Renal cortex interstitium (tissue), 11 donors: ENCODE data around the gene DOK3. TPM values are rescaled to one million over a fixed set of nuclear protein-coding genes. Genes with fewer than 3 reads are reported as not detected.
A peak's percentile ranks its signal among the peaks of the same experiment; 100 is the strongest.

ENCODE experiments used
- DNase-seq, 11 donors: peaks; one replicate each; pipeline ENCODE4 v3.0.0-alpha.2; 2013; ENCODE audit warnings: low read depth in 9 of 11, low spot score in 4 of 11; ENCODE audit errors: extremely low read depth in 1 of 11
- polyA plus RNA-seq, 3 donors: library from polyadenylated mRNA; unstranded; fragments of 120-200 nt; gene quantifications; one replicate each; pipeline ENCODE4 v1.2.1, GENCODE V29; 2013; ENCODE audit not compliant: insufficient read length in 3 of 3

Gene DOK3
- polyA plus RNA-seq, 3 donors, result 3.8 to 7.1 (median 5.8) TPM

- DNase-seq, result no peak
Measured at GRCh38 chr5:177474002-177474476, 35.6 kb downstream of the DOK3 start.

- DNase-seq, result peak in 3 of 11 donors; percentile 62 to 70 (median 65)
Measured at GRCh38 chr5:177473443-177474001, 36.1 kb downstream of the DOK3 start, which contains the start of gene DBN1. Gene DBN1 (minus strand): TSS chr5:177473634. CDS start chr5:177473521, 113 bp downstream.

GRCh38 chr5:177472460-177473442 lies 36.9 kb downstream of the DOK3 start:
- DNase-seq, result peak in 1 of 11 donors; percentile 52

- no peak for DNase-seq
Measured at GRCh38 chr5:177471610-177472356, 37.8 kb downstream of the DOK3 start.

GRCh38 chr5:177470759-177471536 lies 38.7 kb downstream of the DOK3 start:
- no peak for DNase-seq

DNA sequence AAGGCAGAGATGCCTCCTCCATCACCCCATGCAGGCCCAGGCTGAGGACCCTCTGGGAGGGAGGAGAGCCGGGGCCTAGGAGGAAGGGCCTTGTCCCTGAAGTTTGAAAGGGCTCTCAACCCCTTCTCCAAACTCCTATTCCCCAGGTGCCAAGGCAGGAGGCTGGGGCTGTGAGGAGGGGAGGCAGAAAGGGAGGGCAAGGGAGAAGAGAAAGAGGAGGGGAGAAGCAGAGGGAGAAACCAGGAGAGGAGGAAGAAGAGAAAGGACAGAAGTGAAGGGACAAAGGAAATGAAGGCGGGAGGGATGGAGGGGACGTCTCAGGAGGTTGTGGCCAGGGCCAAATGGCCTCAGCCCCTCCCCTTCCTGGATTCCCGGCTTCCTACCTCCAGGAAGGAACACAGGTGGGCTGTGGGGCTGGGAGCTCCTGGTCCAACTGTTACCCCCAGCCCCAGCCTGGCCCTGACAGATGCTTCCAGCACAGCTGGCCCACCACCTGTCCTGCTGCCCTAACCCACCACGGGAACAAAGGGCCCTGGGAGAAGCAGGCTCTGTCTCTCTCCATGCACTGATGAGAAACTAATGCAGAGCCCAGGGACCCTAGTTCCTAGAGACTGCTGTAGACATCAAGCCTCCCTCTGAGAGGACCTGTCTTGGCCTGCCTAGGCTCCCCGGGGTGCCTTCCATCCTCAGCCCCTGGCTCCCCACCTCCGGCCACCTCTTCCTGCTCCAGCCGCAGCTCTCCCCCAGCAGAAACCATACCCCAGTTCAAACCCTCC lies 39.7 kb downstream of the DOK3 start:
- no peak for DNase-seq

GRCh38 chr5:177468685-177469628 lies 40.7 kb downstream of the DOK3 start:
- DNase-seq, result no peak

GRCh38 chr5:177468329-177468684 lies 41.3 kb downstream of the DOK3 start:
- no peak for DNase-seq

DNA sequence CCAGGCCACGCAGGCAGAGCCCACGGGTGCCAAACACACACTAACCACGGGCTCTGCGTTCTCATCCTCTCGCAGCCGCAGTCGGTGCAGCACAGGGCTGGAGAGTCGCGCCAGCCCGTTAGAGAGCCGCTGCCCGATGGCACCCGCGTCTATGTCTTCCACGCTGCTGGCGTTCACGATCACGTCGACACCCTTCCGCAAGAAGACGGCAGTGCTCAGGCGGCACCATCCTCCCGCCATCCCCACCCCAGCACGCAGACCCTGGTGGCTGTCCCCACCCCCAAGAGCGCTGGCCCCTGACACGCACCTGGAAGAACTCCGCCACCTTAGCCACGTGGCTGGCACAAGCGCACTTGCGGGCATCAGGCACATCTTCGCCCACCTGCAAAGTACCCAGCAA lies 42.2 kb downstream of the DOK3 start:
- no peak for DNase-seq

- no peak for DNase-seq
Measured at GRCh38 chr5:177466861-177467260, 42.8 kb downstream of the DOK3 start.

GRCh38 chr5:177465044-177465443 lies 44.6 kb downstream of the DOK3 start:
- no peak for DNase-seq

- DNase-seq, result no peak
Measured at GRCh38 chr5:177462021-177462670, 47.5 kb downstream of the DOK3 start.

DNA sequence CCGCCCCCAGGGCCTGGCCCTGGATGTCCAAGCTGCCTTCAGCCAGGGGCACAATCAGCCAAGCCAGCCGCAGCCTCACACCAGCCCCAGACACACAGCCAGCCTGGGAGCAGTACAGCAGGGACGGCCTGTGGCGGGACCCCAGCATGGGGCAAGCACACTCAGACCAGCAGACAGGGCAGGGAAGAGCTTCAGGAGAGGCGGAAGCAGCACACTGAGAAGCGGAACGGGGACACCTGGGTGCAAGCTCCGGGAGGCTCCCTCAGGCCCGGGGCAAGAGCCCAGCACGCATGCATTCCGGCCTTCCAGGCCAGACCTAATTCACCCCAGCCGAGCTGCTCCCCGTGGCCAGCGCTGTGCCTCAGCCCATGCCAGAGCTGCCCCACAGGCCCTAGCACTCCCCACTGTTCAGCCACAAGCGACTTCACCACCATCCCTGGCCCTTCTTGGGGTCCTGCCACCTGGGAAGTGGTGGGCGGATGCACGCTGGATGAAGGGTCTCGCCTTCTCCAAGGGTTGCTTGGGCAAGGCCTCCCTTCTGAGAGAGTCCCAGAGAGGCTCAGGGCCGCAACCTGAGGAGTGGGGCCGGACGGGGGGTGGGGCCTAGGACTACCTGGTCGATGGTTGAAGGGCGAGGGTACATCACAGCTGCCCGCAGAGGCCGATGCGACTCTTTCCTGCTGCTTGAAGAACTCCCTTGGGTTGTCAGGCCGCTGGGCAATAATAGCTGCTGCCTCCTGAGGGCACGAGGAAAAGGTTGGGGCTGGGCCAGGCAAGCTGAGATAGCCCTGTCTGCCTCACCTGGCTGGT lies 49.6 kb downstream of the DOK3 start:
- no peak for DNase-seq

- DNase-seq, result no peak
Measured at GRCh38 chr5:177459357-177459756, 50.3 kb downstream of the DOK3 start.

DNA sequence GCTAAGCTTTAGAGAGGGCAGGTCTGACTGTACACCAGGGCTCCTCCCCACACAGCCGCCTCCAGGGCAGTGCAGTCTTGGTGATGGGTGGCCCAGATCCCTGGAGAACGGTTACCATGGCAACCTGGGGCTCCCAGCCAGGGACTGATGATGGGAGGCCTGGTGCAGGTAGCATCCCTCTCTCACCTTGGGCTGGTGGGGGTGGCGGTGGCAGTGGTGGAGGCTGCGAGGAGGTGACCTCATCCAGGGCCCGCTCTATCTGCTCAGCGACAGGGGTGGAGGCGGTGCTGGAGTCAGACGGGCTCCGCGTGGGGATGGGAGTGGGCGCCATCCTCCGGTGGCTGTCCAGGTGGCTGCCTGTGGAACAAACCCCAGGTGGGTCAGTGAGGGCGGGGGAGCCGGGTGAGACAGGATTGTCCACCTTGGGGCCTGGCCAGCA lies 50.7 kb downstream of the DOK3 start:
- no peak for DNase-seq
